OCI-LY7 (cell line): ENCODE results near the gene SMPD4. TPM values are rescaled to one million over a fixed set of nuclear protein-coding genes. Genes with fewer than 3 reads are reported as not detected.
"Not testable (repeated sequence)": the region's sequence is repeated elsewhere in the genome, so short reads cannot be mapped to it uniquely, and the experiment has no call there.

Experiments used
- BruUV-seq: library from RNA; stranded (reverse); fragments of 400-500 nt; replicated peaks from 2 replicates; lab custom pipeline; 2021; lab: Mats Ljungman, UMichigan
- CTCF ChIA-PET: fragments of 300-600 bp; sonication (Branson Sonifier 250); formaldehyde crosslinking; loops from one replicate; lab custom pipeline; 2022; ENCODE audit warnings: antibody characterized with exemption; ENCODE audit not compliant: unreplicated experiment; lab: Charles Lee
- POLR2A ChIA-PET: fragments of 300-600 bp; sonication (Branson Sonifier 250); formaldehyde crosslinking; loops from one replicate; lab custom pipeline; 2022; ENCODE audit warnings: antibody characterized with exemption; lab: Charles Lee
- DNase-seq: peaks from one replicate; pipeline ENCODE4 v3.0.0-alpha.2; 2015; ENCODE audit warnings: low spot score
- H2AFZ ChIP-seq: fragments of 200-600 bp; sonication (generic), shearing (Covaris generic); 2 replicates; pipeline ENCODE4 v1.6.1; 2014; ENCODE audit warnings: mild to moderate bottlenecking, antibody characterized with exemption, low read length, moderate library complexity
- H3K27ac ChIP-seq: fragments of 200-600 bp; sonication (generic); 2 replicates; pipeline ENCODE4 v1.5.1; 2014; ENCODE audit warnings: mixed run types, low read depth, mild to moderate bottlenecking, moderate library complexity, low read length, inconsistent platforms; ENCODE audit not compliant: poor library complexity, severe bottlenecking
- H3K36me3 ChIP-seq: fragments of 200-600 bp; sonication (generic); 2 replicates; pipeline ENCODE4 v1.6.1; 2014; ENCODE audit warnings: mild to moderate bottlenecking, antibody characterized with exemption, low read length, moderate library complexity, mixed read lengths; ENCODE audit not compliant: insufficient read depth
- H3K4me1 ChIP-seq: fragments of 200-600 bp; sonication (generic); 2 replicates; pipeline ENCODE4 v1.5.1; 2014; ENCODE audit warnings: mild to moderate bottlenecking, low read length; ENCODE audit not compliant: insufficient read depth, poor library complexity, severe bottlenecking
- H3K4me2 ChIP-seq: fragments of 200-600 bp; sonication (generic); 2 replicates; pipeline ENCODE4 v1.6.1; 2014; ENCODE audit warnings: mild to moderate bottlenecking, low read length
- H3K4me3 ChIP-seq: fragments of 200-600 bp; sonication (generic); 2 replicates; pipeline ENCODE4 v1.5.1; 2014; ENCODE audit warnings: mild to moderate bottlenecking, low read depth, low read length; ENCODE audit not compliant: poor library complexity, severe bottlenecking
- H3K79me2 ChIP-seq: fragments of 200-600 bp; sonication (generic); 2 replicates; pipeline ENCODE4 v1.6.1; 2016; ENCODE audit warnings: low read depth, mild to moderate bottlenecking, low read length, moderate library complexity, mixed read lengths; ENCODE audit not compliant: insufficient read depth
- H3K9me2 ChIP-seq: fragments of 200-600 bp; sonication (generic); 2 replicates; pipeline ENCODE4 v1.6.1; 2016; ENCODE audit warnings: mild to moderate bottlenecking, low read length, mixed read lengths; ENCODE audit not compliant: insufficient read depth
- H3K9me3 ChIP-seq: fragments of 200-600 bp; sonication (generic); 2 replicates; pipeline ENCODE4 v1.6.1; 2014; ENCODE audit warnings: mild to moderate bottlenecking, mixed run types, low read length, mixed read lengths
- H4K20me1 ChIP-seq: fragments of 200-600 bp; sonication (generic); 2 replicates; pipeline ENCODE4 v1.6.1; 2014; ENCODE audit warnings: mild to moderate bottlenecking, antibody characterized with exemption, low read length, moderate library complexity, mixed read lengths; ENCODE audit not compliant: insufficient read depth
- CTCF ChIP-seq: fragments of 200-600 bp; sonication (generic); conservative IDR thresholded peaks from 2 replicates; pipeline ENCODE4 v1.5.1; 2014; ENCODE audit warnings: mild to moderate bottlenecking, antibody characterized with exemption, low read length, moderate library complexity, mixed read lengths
- EZH2phosphoT487 ChIP-seq: fragments of 200-600 bp; sonication (generic); IDR thresholded peaks from 2 replicates; pipeline ENCODE4 v1.6.1; 2018; ENCODE audit warnings: low read depth, borderline replicate concordance, mild to moderate bottlenecking, mixed run types, antibody characterized with exemption, low read length, moderate library complexity, mixed read lengths
- intact Hi-C: fragments of 100-400 bp; cut with micrococcal nuclease; formaldehyde crosslinking; loops from one replicate; pipeline ENCODE4 v1.10.0; 2022; ENCODE audit not compliant: unreplicated experiment
- total RNA-seq, 2 experiments: library from RNA; depleted of rRNA in 1 of 2; stranded (reverse); fragments of >200 nt in 1 of 2; shearing (Covaris generic) in 1 of 2; gene quantifications; 2 replicates each; pipeline ENCODE4 v1.2.3, GENCODE V29; 2014 to 2022

Gene SMPD4
- total RNA-seq, 2 experiments from 2014 or later = 61.9 to 93.8 TPM

- no peak overlapping the region for H2AFZ ChIP-seq
- no peaks in the 10 kb centered on the region for H3K4me1 ChIP-seq
- H3K27ac ChIP-seq = no peak overlapping the region
- H4K20me1 ChIP-seq = no peaks in the 10 kb centered on the region
- no TSS peak for BruUV-seq
- H3K4me2 ChIP-seq = no peak overlapping the region
- intact Hi-C loops = no loop called here
- no peak for DNase-seq
- H3K9me3 ChIP-seq = no peaks in the 10 kb centered on the region
- no peak overlapping the region for H3K4me3 ChIP-seq
- POLR2A ChIA-PET = no interaction called here
- no peaks in the 10 kb centered on the region for H3K9me2 ChIP-seq
- H3K79me2 ChIP-seq = no peaks in the 10 kb centered on the region
- H3K36me3 ChIP-seq = peaks cover 70% of the 10 kb centered on the region
- TF ChIP-seq CTCF = no peak
- TF ChIP-seq EZH2phosphoT487 = no peak
- CTCF ChIA-PET = no interaction called here
Observed at GRCh38 chr2:130165293-130166016, 15.9 kb downstream of the SMPD4 start.

DNA sequence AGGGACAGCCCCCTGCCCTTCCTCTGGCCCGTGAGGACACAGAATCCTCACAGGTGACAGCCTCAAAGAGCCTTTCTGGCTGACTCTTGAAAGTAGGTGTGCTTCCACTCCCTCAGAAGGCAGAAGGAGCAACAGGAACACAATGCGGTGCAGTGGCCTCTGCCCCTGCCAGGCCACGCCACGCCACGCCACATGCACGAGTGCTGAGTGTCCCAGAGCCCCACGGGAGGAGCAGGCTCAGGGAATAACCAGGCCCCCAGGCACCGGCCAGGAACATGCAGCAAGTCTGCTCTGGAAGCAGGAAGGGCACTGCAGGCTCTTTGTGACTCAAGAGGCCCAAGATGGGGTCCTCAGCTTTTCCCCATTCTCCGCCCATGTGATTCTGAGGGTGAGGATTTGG, 18.4 kb downstream of the SMPD4 start:
- intact Hi-C loops = no loop called here
- H3K79me2 ChIP-seq = no peaks in the 10 kb centered on the region
- peaks cover 57% of the 10 kb centered on the region for H3K36me3 ChIP-seq
- DNase-seq = no peak
- no TSS peak for BruUV-seq
- H3K4me3 ChIP-seq = no peak overlapping the region
- no peak overlapping the region for H3K4me2 ChIP-seq
- no peak overlapping the region for H2AFZ ChIP-seq
- no peak overlapping the region for H3K27ac ChIP-seq
- H3K9me2 ChIP-seq = no peaks in the 10 kb centered on the region
- ChIA-PET POLR2A (no interaction called here), CTCF (no interaction called here)
- no peaks in the 10 kb centered on the region for H4K20me1 ChIP-seq
- no peak for TF ChIP-seq CTCF
- TF ChIP-seq EZH2phosphoT487 = no peak
- peaks cover 10% of the 10 kb centered on the region for H3K4me1 ChIP-seq
- H3K9me3 ChIP-seq = no peaks in the 10 kb centered on the region

DNA sequence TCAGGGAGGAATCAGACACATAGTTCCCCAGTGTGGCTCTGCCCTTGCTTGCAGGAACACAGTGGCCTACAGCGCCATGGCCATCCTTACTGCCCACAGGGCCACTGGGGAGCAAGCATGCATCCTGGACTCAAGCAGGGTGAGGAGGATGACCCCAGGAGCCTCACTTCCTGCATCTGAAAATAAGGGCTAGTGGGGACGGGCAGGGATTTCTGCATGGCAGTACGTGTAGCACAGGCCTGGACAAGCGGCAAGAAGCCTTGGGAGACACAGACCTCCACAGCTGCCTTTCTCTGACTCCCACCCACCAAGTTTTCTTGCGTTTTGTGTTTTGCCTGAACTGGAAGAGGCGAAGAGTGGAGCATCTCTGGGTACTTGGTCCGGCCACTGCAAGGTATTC, 18.9 kb downstream of the SMPD4 start:
- H2AFZ ChIP-seq, H3K9me3 ChIP-seq, H3K4me2 ChIP-seq, H3K27ac ChIP-seq, H3K79me2 ChIP-seq, DNase-seq, intact Hi-C loops, H4K20me1 ChIP-seq, BruUV-seq, H3K4me3 ChIP-seq, CTCF ChIA-PET, H3K9me2 ChIP-seq, POLR2A ChIA-PET: not testable (repeated sequence)
- Histone ChIP-seq H3K4me1 (peaks cover 15% of the 10 kb centered on the region), H3K36me3 (peaks cover 52% of the 10 kb centered on the region)

GRCh38 chr2:130160838-130161705, 20.3 kb downstream of the SMPD4 start:
- H2AFZ ChIP-seq, H3K27ac ChIP-seq, H3K9me2 ChIP-seq, DNase-seq, H3K79me2 ChIP-seq, H3K9me3 ChIP-seq, CTCF ChIA-PET, POLR2A ChIA-PET, intact Hi-C loops, BruUV-seq, H3K4me3 ChIP-seq, H3K4me2 ChIP-seq, H4K20me1 ChIP-seq: not testable (repeated sequence)
- Histone ChIP-seq H3K36me3 (peaks cover 39% of the 10 kb centered on the region), H3K4me1 (peaks cover 15% of the 10 kb centered on the region)
